Epithelial cell of prostate (primary cell): ENCODE data around the gene C11orf58.

Source experiments
- DNase-seq: peaks from one replicate; pipeline ENCODE4 v3.0.0-alpha.2; 2011; ENCODE audit warnings: low read depth, low spot score
- H3K27ac ChIP-seq: fragments of 450-650 bp; 2 replicates; pipeline ENCODE4 v1.5.1; 2017; ENCODE audit warnings: mild to moderate bottlenecking

The C11orf58 gene

DNA sequence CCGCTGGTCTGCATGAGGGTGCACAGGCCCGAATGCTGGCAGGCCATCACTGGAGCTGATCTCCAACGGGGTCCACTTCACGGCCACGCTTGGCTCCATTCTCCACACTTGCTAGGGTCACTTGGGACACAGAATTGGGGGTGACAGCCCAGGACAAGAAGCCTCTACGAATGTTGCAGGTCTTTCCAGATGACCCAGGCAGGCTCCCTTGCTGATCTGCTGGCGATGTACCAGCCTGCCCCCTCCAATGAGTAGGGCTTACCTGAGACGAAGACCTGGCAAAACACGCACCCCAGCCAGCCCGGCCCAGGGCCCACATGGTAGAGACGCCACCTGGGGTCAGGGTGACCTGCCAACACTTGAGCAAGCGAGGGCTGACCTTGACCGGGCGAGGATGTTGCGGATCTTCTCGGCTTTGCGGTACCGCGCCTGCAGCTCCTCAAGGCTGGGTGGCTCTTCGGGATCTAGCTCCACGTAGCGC lies 44.9 kb downstream of the C11orf58 start:
- DNase-seq = no peak
- H3K27ac ChIP-seq = no peak overlapping the region

DNA sequence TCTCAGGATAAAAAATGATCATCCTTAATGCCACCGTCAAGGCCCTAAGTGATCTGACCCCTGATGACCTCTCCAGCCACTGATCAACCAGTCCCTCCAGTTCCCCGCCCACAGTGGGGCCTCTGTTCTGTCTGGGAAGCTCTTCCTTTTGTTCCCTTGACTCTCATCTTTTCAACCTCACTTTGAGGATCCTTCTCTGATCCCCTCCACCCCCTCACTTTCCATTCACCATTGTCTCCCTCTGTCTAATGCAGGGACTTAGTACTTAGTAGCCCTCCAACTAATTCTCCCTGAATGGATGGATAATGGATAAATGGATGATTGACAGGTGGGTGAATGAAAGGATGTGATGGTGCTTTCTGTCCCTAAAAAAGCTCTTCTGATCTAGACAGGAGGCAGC lies 45.6 kb downstream of the C11orf58 start:
- DNase-seq = no peak

DNA sequence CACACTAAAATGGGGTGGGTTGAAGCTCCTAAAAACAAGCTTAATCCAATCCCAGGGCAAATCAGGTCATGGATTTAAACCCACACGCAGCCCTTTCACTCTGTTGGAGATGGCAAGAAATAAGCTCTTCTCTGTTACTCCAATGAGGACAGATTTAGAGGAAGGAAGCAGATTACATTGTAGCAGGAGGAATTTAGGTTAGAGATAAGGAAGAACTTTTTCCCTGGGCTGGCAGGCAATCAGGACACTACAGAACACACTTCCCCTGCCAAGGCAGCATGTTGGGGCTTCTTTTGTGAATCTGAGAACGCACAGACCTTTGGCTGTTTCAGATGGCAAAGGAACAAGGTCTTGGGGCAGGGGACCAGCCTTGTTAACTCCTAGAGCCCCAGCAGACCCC lies 46.2 kb downstream of the C11orf58 start:
- H3K27ac ChIP-seq = no peak overlapping the region
- DNase-seq = no peak

More for the DNA sequence above, 45.6 kb downstream of the C11orf58 start:
- H3K27ac ChIP-seq = no peak overlapping the region

DNA sequence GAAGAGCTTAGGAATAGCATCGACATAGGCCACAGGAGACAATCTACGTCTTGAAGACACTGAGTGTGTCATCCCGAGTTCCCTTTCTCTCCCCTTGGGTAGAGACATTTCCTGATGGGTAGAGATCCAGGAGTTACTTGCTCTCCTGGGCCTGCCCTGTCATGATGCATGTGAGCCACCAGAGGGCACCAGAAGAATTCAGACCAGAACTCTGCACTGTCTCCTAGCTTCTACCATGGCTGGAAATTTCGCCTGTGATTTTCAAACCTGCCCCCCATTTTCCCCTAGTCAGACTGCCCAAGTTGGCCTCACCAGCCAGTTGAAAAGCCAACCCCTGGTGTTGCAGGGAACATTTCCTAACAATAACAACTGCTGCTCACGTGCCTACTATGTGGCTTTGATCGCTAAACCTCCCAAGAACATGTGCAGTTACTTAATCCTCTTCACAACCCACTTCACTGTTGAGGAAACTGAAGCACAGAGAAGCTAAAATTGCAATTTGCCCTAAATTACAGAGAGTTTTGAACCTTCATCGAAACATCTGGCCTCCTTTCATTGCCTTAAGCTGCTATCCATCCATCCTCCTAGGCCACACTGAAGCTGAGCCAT lies 47.2 kb downstream of the C11orf58 start:
- no peak overlapping the region for H3K27ac ChIP-seq
- DNase-seq = peak; percentile 22

DNA sequence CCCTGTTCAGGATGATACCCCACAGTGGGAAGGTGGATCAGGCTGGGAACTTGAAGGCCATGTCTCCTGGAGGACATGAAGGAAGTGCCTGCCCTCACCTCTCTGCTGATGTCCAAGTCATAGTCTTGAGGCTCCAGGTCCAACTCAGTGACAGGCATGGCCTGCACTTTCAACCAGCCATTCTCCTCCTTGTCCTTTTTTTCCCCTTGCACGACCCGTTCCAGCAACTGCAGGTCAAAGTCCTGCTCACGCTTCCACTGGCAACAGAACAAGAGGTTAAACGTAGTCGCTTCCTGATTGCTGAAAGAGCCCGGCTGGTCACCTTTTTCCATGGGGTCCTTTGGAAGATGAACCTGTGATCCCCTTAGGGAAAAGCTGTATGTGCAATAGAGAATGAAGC lies 47.7 kb downstream of the C11orf58 start:
- DNase-seq = no peak
- no peak overlapping the region for H3K27ac ChIP-seq

DNA sequence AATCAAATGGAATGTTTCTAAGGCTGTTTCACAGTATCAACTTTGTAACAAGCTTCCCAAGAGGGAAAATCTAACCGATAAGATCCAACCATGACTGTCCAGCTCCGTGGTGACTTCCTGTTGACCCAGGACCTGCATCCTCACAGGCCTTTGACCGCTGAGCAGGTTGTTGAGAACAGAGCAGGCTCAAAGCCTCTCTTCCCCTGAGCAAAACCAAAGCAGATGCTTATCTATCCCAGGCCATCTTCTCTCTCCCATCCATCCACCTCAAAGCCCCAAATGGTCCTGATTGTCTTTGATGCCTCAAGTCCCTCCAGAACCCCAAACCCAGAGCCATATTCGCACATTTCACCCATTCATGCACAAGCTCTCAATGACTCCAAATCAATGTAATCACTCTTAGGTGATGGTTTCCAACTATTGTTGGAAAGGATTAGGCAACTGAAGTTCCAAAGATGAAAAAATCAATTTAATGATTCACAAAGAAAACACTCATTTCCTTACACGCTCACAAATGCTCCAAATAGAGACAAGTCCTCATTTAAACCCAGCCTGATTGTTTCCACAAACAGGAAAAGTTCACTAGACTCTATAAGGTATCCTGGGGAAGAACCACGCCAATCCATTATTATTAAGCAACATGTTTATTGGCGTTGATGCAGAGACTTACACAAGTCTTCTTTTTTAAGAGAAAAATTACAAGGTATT lies 48.7 kb downstream of the C11orf58 start:
- H3K27ac ChIP-seq = peak overlapping the region; percentile 49
- DNase-seq = no peak

DNA sequence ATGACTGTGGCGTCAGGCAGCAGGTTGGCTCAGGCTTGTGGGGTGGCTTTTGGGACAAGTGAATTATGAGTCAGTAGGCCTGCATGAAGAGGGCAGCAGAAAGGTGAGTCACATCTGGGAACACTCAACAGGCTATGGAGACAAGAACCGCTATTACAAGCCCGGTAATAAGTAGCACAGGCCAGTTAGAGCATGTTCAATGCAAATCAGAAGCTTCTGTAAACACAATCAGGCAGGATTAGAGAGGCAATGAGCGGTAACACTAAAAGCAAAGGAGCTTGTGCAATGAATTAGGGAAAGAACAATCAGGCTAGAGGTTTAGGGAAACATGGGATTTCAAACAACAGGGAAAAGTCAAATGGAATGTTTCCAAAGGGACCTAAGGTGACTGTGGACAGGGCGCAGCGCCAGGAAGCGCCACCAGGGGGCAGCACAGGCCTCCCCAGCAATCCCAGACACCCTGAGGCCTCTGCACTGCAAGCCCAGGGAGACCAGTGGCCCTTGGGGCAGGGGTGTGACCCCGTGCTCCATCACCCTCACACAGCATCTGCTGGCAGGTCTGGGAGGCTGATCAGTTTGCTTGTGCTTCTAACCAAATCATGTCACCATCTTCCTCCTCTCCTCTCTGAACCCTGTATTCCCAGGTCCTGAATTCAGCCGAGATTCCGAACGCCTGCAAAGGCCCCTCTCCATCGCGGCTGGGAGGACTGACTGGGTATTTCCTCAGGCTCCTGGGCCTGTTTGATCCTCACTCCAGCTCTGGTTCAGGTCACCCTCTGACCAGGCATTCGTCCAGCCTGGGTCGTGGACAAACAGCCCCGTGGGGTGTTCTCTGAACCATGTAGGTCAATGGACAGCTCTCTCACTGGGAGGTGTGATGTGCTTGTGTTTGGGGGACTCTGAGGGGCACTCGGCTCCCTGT lies 50.0 kb downstream of the C11orf58 start:
- peak; percentile 96 for DNase-seq

DNA sequence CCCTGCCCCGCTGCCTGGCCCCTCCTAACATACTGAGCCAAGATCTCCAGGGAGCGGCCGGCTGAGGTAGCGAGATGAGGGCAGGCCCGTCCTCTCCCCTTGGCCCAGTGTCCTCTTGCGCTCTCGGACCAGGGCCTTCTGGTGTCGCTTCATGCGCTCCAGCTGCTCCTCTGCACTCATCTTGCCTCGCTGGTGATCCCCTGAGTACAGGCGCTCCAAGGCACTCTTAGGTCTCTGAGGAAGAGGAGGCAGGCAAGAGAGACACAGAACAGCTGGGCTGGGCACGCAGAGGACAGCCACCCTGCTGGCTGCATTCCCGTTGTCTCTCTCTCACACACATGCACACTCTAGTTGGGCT lies 50.6 kb downstream of the C11orf58 start:
- DNase-seq = no peak
- peak overlapping the region; percentile 49 for H3K27ac ChIP-seq

More for the DNA sequence above, 50.0 kb downstream of the C11orf58 start:
- peak overlapping the region; percentile 49 for H3K27ac ChIP-seq

DNA sequence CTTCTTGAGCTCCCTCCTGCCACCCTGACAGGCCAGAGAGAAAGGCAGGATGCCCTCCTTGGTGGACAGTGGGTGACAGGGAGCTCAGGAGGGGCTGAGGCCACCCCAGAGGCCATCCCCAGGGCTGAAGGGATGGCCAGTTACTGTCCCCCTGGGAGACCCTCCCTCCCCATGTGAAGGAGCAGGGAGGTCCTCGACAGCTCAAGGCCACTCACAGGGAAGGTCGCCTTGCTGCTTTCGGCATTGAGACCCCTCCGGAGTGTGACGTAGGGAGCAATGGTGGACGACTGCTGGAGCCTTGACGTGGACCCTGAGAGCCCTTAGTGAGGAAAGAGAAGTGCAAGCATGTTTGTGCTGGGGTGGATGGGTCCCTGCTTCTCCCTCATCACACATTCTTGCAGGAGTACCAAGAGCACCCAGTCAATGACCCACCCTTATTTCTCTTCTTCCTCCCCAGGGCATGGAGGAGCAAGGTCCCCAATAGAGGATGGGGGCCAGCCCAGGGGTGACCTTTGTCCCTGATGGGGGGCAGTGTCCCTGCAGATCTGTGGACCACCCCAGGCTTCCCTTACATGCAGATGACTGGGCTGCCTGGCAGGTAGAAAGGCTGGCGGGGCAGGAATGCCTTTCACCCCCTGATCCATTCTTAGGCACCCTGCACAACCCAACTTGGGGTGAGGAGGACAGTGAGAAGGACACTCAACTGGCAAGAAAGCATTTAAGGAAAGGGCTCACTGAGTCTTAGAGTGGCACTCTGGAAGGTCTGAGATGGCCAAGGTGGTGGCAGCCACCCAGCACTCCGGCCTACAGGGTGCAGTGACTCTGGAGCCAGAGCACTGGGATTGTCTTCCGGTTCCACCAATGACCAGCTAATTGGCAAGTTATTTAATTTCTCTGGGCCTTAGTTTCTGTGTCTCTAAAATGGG lies 51.4 kb downstream of the C11orf58 start:
- DNase-seq = no peak
- H3K27ac ChIP-seq = no peak overlapping the region

DNA sequence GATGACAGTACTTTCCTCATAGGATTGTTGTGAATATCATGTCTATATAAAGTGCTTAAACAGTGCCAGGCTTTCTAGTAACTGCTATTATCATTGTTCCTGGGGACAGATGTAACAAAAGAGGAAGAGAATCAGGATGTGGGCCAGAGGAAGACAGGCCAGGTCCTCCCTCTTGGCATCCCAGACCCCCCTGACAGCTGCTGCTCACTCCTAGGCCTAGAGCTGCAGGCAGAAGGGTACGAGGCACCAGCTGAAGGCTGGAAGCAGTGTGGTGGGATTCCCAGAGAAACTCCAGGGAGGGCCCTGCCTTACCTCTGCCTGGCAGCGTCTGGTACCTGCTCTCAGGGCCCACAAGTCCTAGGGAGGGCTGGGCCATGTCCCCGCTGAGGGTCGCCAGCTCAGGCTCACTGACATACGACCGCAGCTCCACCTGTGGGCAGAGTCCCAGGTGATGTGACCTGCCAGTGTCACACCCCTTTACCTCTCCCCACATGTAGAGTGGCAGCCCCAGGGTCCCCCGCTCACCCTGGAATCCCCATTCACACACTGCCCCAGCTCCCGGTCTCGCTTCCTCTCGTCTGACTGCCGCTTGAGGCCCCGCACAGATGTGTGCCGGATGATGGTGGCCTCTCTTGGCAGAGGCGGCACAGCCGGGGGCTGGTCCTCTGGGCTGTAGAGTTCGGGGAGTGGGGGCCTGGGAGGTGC lies 52.2 kb downstream of the C11orf58 start:
- no peak overlapping the region for H3K27ac ChIP-seq
- no peak for DNase-seq

DNA sequence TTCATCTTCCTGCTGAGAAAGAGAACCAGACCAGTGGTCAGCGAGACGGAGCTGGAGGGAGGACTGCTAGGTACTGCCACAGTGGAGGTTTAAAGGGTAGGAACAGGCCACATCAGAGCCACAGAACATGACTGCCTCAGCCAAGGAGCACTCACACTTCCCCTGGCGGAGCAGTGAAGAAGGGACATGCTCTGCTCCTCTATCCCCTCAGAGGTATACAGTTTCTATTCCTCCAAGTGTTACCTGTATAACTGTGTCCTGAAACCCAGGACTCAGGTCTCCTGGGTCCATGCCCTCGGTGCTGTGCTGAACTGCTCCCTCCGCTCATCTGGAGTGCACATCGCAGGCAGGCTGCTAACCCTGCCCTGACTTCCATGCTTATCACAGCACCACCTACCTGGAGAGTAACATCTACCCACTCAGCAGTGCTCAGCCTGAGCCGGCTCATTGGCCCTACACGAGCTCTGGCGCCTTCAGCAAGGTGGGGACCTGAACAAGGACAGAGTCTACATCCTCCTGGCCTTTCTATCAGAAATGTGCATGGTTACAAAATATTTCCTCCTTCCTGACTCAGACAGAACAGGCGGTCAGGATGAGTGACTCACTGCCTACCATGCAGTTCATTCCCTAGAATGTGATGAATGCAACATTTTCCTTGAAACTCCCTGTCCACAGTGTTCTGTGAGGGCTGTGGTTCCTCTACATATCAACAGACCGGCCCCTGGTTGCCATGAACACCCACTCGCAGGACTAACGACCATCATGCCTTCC lies 52.9 kb downstream of the C11orf58 start:
- peak overlapping the region; percentile 42 for H3K27ac ChIP-seq
- DNase-seq = peak; percentile 34

DNA sequence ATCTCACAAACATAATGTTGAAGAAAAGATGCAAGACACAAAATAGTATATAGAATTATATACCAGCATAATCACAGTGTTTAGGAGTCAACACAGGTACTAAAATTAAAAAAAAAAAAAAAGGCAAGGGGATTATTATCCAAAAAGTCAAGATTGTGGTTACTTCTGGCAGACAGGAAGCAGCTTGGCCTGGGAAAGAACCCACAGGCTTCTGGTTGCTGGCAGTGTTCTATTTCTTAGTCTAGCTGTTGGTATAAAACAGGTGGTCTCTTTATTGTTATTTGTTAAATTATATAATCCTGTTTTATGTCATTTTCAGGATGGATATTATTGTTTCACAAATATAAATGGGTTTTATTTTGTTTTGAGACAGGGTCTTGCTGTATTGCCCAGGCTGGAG lies 54.0 kb downstream of the C11orf58 start:
- H3K27ac ChIP-seq = no peak overlapping the region

DNA sequence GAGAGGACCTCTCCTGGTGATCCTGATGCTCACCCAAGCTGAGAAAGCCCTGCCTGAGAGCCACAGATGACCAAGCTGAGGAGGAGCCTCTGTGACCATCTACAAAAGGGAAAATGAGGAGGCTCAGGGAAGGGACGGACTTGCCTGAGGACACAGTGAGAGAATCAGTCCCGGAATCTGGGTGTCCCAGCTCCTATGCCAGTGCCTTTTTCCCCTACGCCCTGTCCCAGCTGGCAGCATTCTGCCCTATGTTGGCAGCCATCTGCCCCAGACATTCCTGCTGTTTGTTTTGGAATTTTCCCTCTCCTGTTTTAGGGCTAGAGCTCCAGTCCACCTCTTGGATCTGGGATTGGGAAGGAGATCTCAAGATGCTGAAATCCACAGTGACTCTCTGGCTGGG lies 54.6 kb downstream of the C11orf58 start:
- no peak for DNase-seq
- H3K27ac ChIP-seq = no peak overlapping the region

More for the DNA sequence above, 54.0 kb downstream of the C11orf58 start:
- no peak for DNase-seq

DNA sequence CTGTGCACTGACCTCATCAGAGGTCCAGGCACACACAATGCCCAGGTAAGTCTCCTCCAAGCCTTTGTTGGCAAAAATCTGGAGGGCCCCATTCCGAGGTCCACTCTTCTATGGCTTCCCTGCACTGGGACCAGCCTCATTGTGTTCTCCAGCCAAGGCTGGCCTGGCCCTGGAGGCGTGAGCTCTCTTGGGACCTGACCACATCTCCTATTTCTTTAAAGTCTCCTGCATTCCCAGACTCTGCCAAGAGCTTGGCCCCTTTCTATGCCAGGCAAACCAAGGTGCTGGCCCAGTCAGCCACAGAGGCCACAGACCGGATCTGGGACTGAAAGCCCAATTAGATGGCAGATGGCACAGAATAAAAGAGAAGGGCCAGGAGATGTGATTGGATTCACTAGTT lies 55.1 kb downstream of the C11orf58 start:
- H3K27ac ChIP-seq = no peak overlapping the region

DNA sequence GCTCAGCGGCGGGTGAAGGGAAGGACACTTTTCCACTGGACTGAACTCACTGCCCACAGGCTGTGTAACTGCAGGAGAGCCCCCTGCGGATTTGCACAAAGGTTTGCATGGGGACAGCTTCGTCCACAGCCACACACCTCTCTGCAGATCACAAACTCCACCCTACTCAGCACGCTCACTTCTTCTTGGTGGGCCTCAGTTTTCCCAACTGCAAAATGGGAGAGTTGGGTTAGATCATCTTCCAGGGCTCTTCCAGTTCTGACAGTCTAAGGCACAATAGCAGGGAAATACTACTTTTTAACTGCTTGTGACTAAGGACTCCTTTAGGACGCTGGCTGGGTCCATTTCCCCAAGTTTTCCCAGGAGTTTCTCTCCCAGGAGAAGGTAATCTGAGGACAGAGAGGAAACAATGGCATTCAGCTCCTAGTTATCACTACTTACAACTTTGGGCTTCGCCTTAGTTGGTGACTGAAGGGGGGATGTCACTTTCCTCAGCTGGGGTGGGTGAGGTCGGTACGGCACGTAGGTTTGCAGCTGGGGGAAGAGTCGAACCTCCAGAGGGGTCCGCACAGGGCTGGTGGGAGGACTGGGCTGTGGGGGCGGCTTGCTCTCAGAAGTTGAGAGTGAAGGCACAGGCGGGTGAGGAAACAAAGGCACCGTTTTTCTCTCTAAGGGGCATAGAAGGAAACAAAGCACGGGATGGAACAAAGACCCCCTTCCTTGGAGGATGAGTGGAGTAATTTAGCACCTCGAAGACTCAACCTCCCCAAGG lies 55.8 kb downstream of the C11orf58 start:
- no peak for DNase-seq
- no peak overlapping the region for H3K27ac ChIP-seq

More for the DNA sequence above, 55.1 kb downstream of the C11orf58 start:
- DNase-seq = no peak

DNA sequence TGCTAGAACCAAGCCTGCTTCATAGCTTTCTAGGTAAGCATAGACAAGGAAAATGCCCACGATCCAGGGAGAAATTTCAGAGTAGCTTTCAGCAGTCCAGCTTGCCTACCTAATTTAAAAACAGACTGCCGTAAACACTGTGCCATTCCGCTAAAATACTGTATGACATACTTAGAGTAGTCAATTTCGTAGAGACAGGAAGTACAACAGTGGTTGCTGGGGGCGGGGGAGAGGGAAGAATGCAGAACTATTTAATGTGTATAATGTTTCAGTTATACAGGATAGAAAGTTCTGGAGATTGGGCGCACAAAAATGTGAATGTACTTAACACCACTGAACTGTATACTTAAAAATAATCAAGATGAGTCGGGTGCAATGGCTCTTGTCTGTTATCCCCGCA lies 56.7 kb downstream of the C11orf58 start:
- no peak overlapping the region for H3K27ac ChIP-seq
- no peak for DNase-seq

DNA sequence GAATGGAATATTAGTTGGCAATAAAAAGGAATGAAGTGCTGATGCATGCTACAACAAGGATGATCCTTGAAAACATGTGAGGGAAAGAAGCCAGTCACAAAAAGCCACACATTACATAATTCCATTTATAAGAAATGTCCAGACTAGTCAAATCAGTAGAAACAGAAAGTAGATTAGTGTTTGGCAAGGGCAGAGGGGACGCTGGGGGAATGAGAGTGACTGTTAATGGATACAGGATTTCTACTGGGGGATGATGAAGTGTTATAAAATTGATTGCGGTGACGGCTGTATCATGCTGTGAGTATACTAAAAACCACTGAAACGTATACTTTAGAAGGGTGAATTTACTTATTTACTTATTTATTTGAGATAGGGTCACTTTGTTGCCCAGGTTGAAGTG lies 57.9 kb downstream of the C11orf58 start:
- no peak overlapping the region for H3K27ac ChIP-seq
- no peak for DNase-seq

DNA sequence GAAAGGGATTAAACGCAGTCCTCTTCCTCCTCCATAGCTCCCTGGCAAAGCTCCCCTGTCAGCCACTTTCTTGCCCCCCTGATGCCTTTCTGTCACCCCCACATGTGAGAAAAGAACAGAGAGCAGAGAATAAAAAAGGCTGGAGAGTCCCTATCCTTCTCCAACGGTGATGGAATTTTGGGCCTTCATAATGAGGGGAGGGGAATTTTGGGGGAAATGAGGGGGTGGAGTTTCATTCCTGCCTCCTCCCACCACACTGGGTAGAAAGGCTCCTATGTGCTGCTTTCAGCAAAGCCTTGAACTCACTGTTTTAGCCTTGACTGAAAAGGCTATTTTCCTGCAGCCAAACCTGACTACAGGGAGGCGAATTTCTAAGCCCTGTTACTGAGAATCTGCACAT lies 59.3 kb downstream of the C11orf58 start:
- no peak for DNase-seq
- no peak overlapping the region for H3K27ac ChIP-seq
